Spleen (tissue), 7 donors: Measurements from ENCODE around the gene ACSL1.
A peak's percentile ranks its signal among the peaks of the same experiment; 100 is the strongest.

Experiments
- CTCF ChIP-seq, 11 experiments: fragments of 200-600 bp in 7 of 11; fragments of 450-650 bp in 4 of 11; sonication (generic) in 4 of 11; IDR thresholded peaks in 8 of 11; conservative IDR thresholded peaks in 3 of 11; 1 replicate in 7 of 11; 2 replicates in 4 of 11; pipeline versions ENCODE4 v1.4.0 to v1.8.0; 2016 to 2021; ENCODE audit warnings: antibody characterized with exemption in 11 of 11, inconsistent platforms in 4 of 11, mild to moderate bottlenecking in 1 of 11
- POLR2AphosphoS5 ChIP-seq, 3 donors: sonication (generic); formaldehyde crosslinking; IDR thresholded peaks; one replicate each; pipeline ENCODE4 v1.5.1; 2017; ENCODE audit warnings: antibody characterized with exemption in 3 of 3
- donor health status: DM: no; HTN: no; CAD: no; lungs with moderate emphysema.
- donor health status: DM: no; HTN: no; CAD: no.
- donor health status: DM: no; HTN: no; CAD: no.

DNA sequence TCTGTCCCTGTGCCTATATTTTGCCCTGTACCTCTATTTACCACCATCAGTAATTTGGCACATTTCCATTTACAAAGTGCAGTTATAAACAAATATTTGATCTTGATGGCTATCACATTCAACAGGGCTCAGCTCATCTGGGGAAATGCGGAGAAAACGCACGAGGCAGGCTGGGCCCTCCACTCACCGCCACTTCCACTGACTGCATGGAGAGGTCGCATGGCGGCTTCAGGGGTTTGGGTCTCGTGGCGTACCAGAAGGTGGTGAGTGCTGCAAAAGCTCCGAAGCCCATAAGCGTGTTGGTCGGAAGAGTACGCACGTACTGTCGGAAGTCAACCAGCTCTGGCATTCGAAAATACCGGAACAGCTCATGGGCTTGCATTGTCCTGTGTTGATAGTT lies 22.6 kb downstream of the ACSL1 start:
- no peak for TF ChIP-seq CTCF (IDR thresholded peaks at IDR 0.05 in 8 of 11, conservative IDR thresholded peaks at IDR 0.05 in 3 of 11)
- TF ChIP-seq POLR2AphosphoS5 (IDR thresholded peaks at IDR 0.05): peak in 2 of 3 donors; percentile 14 to 65
